Measurements from ENCODE around the gene NETO2.

The NETO2 gene

DNA sequence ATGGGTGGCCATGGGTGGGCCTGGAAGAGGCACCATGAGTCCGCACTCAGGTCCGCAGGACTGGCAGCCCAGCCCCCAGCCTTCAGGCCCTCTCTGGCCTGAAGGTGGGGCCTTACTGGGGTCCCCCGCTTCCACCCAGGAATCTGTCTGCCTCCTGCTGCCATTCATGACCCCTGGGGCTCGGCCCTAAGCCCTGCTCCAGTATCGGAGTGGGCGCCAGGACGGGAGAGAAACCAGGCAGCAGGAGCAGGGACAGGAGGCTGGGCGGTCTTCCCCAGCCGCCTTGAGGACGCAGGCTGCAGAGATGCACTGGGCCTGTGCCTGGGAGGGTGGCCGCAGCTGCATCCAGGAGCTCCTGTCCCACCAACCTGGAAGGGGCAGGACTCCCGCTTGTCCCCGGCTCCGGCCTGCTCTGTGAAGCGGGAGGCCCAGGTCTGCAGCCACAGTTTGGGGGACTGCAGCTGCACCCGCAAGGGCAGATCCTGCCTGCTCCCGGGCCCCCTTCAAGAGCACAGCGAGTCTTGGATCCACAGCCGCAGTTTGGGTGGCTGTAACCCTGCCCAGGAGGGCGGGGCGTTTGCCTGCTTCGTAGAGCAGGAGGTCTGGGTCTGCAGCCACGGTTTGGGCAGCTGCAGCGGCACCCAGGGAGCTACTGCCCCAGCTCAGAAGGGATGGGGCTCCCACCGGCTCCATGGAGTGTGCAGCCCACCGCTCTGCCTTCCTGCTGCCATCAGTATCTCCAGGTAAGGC lies 88.4 kb downstream of the NETO2 start:
- H3F3A ChIP-seq (ENCODE audit: insufficient read depth): no peaks in the 10 kb centered on the region
- TF ChIP-seq EZH2phosphoT487 (conservative IDR thresholded peaks at IDR 0.05; ENCODE audit: low read length) (no peak), CTCF (IDR thresholded peaks at IDR 0.05; ENCODE audit: insufficient read depth, low read length, poor library complexity, severe bottlenecking) (no peak)
- H3K27ac ChIP-seq (ENCODE audit: low read depth, low read length): no peak overlapping the region
- no peak overlapping the region for H3K4me3 ChIP-seq (ENCODE audit: insufficient read depth, low read length, poor library complexity, severe bottlenecking)
- no peaks in the 10 kb centered on the region for H3K9me3 ChIP-seq (ENCODE audit: insufficient read depth, low read length)
- no peaks in the 10 kb centered on the region for H3K36me3 ChIP-seq (ENCODE audit: low read length)
- no peak overlapping the region for H3K4me2 ChIP-seq (ENCODE audit: low read depth, low read length, poor library complexity, severe bottlenecking)
- no peaks in the 10 kb centered on the region for H3K9me2 ChIP-seq (replicated peaks; ENCODE audit: insufficient read depth, low read length)
- H4K20me1 ChIP-seq (ENCODE audit: low read depth, low read length): no peaks in the 10 kb centered on the region
- H3K27me3 ChIP-seq (ENCODE audit: low read length): no peaks in the 10 kb centered on the region
- no peak overlapping the region for H2AFZ ChIP-seq (ENCODE audit: low read depth, low read length, severe bottlenecking)
- no peaks in the 10 kb centered on the region for H3K79me2 ChIP-seq (ENCODE audit: insufficient read depth, low read length)
- H3K9ac ChIP-seq (ENCODE audit: low read length): no peak overlapping the region

DNA sequence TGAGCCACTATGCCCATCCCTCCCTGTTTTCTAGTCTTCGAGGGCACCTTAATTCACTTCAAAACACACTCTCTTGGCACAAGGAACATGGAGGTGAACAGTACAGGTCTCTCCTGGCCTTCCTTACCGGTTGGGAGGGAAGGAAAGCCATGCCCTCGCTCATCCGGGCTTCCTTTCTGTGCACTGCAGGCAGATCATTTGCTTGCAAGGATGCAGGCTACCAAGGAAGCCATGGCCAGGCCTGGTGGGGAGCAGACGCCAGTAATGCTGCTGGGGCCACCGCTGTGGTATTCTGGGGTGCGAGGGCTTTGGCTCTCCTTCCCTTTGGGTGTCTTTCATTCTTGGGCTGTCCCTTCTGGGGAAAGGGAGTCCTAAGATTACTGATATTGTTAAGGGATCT lies 89.4 kb downstream of the NETO2 start:
- no peaks in the 10 kb centered on the region for H3K9me2 ChIP-seq (replicated peaks; ENCODE audit: insufficient read depth, low read length)
- H3K9ac ChIP-seq (ENCODE audit: low read length): no peak overlapping the region
- H2AFZ ChIP-seq (ENCODE audit: low read depth, low read length, severe bottlenecking): no peak overlapping the region
- H3K4me3 ChIP-seq (ENCODE audit: insufficient read depth, low read length, poor library complexity, severe bottlenecking): no peak overlapping the region
- no peak for TF ChIP-seq EZH2phosphoT487 (conservative IDR thresholded peaks at IDR 0.05; ENCODE audit: low read length)
- no peak for TF ChIP-seq CTCF (IDR thresholded peaks at IDR 0.05; ENCODE audit: insufficient read depth, low read length, poor library complexity, severe bottlenecking)
- no peaks in the 10 kb centered on the region for H3K79me2 ChIP-seq (ENCODE audit: insufficient read depth, low read length)
- H3K4me2 ChIP-seq (ENCODE audit: low read depth, low read length, poor library complexity, severe bottlenecking): no peak overlapping the region
- no peaks in the 10 kb centered on the region for H3K27me3 ChIP-seq (ENCODE audit: low read length)
- no peaks in the 10 kb centered on the region for H3K9me3 ChIP-seq (ENCODE audit: insufficient read depth, low read length)
- no peaks in the 10 kb centered on the region for H3F3A ChIP-seq (ENCODE audit: insufficient read depth)
- H3K27ac ChIP-seq (ENCODE audit: low read depth, low read length): no peak overlapping the region
- no peaks in the 10 kb centered on the region for H3K36me3 ChIP-seq (ENCODE audit: low read length)
- H4K20me1 ChIP-seq (ENCODE audit: low read depth, low read length): no peaks in the 10 kb centered on the region

GRCh38 chr16:47053895-47054294 lies 89.8 kb downstream of the NETO2 start:
- H3F3A ChIP-seq (ENCODE audit: insufficient read depth): no peaks in the 10 kb centered on the region
- no peaks in the 10 kb centered on the region for H3K79me2 ChIP-seq (ENCODE audit: insufficient read depth, low read length)
- no peaks in the 10 kb centered on the region for H4K20me1 ChIP-seq (ENCODE audit: low read depth, low read length)
- no peaks in the 10 kb centered on the region for H3K9me2 ChIP-seq (replicated peaks; ENCODE audit: insufficient read depth, low read length)
- TF ChIP-seq CTCF (IDR thresholded peaks at IDR 0.05; ENCODE audit: insufficient read depth, low read length, poor library complexity, severe bottlenecking) (no peak), EZH2phosphoT487 (conservative IDR thresholded peaks at IDR 0.05; ENCODE audit: low read length) (no peak)
- H3K4me2 ChIP-seq (ENCODE audit: low read depth, low read length, poor library complexity, severe bottlenecking): no peak overlapping the region
- no peak overlapping the region for H2AFZ ChIP-seq (ENCODE audit: low read depth, low read length, severe bottlenecking)
- H3K9me3 ChIP-seq (ENCODE audit: insufficient read depth, low read length): no peaks in the 10 kb centered on the region
- H3K9ac ChIP-seq (ENCODE audit: low read length): no peak overlapping the region
- H3K4me3 ChIP-seq (ENCODE audit: insufficient read depth, low read length, poor library complexity, severe bottlenecking): no peak overlapping the region
- no peak overlapping the region for H3K27ac ChIP-seq (ENCODE audit: low read depth, low read length)
- H3K27me3 ChIP-seq (ENCODE audit: low read length): no peaks in the 10 kb centered on the region
- H3K36me3 ChIP-seq (ENCODE audit: low read length): no peaks in the 10 kb centered on the region
